IMR-90 (cell line): Measurements from ENCODE around the gene NSUN7. TPM values are rescaled to one million over a fixed set of nuclear protein-coding genes. Genes with fewer than 3 reads are reported as not detected.

Experiments used
- ATAC-seq: fragments of 200-7000 bp; cut with Tn5 transposase; 2 replicates; pipeline ENCODE4 v1.9.1; 2020; ENCODE audit warnings: low read depth, mild to moderate bottlenecking, moderate library complexity
- BruUV-seq: library from RNA; stranded (reverse); fragments of 400-500 nt; replicated peaks from 2 replicates; lab custom pipeline; 2021; lab: Mats Ljungman, UMichigan
- CTCF ChIA-PET: fragments of 300-600 bp; formaldehyde crosslinking; extraction: SDS; loops from one replicate; lab custom pipeline; 2021; ENCODE audit warnings: antibody characterized with exemption; lab: Yijun Ruan, JAX
- POLR2A ChIA-PET: fragments of 300-600 bp; sonication (Branson Sonifier 250); formaldehyde crosslinking; loops from one replicate; lab custom pipeline; 2022; ENCODE audit warnings: antibody characterized with exemption; ENCODE audit not compliant: unreplicated experiment; lab: Charles Lee
- DNase-seq: peaks from one replicate; pipeline ENCODE4 v3.0.0; 2013
- H2AFZ ChIP-seq: replicated peaks from 2 replicates; pipeline ENCODE3; 2013; ENCODE audit warnings: low read length, mild to moderate bottlenecking; ENCODE audit not compliant: poor library complexity
- H2AK5ac ChIP-seq: 2 replicates; pipeline ENCODE4 v1.6.1; 2013; ENCODE audit warnings: low read depth, low read length, inconsistent platforms
- H2AK9ac ChIP-seq: replicated peaks from 2 replicates; pipeline ENCODE3; 2013; ENCODE audit warnings: mild to moderate bottlenecking, low read depth, low read length, moderate library complexity; ENCODE audit not compliant: poor library complexity
- H2BK120ac ChIP-seq: 2 replicates; pipeline ENCODE4 v1.6.1; 2013; ENCODE audit warnings: low read depth, low read length, inconsistent platforms
- H2BK15ac ChIP-seq: 3 replicates; pipeline ENCODE4 v1.6.1; 2013; ENCODE audit warnings: low read depth, low read length, inconsistent platforms
- H2BK20ac ChIP-seq: 2 replicates; pipeline ENCODE4 v1.6.1; 2013; ENCODE audit warnings: low read depth, mild to moderate bottlenecking, inconsistent platforms, low read length, moderate library complexity
- H2BK5ac ChIP-seq: 2 replicates; pipeline ENCODE4 v1.6.1; 2013; ENCODE audit warnings: mild to moderate bottlenecking, low read depth, low read length, inconsistent platforms; ENCODE audit not compliant: poor library complexity, severe bottlenecking
- H3K14ac ChIP-seq: replicated peaks from 2 replicates; pipeline ENCODE4 v1.6.1; 2013; ENCODE audit warnings: low read depth, low read length, inconsistent platforms
- H3K18ac ChIP-seq: 2 replicates; pipeline ENCODE4 v1.6.1; 2013; ENCODE audit warnings: low read depth, low read length, control low read depth
- H3K23ac ChIP-seq: 2 replicates; pipeline ENCODE4 v1.6.1; 2013; ENCODE audit warnings: low read depth, low read length, inconsistent platforms
- H3K27ac ChIP-seq: 2 replicates; pipeline ENCODE4 v1.5.1; 2013; ENCODE audit warnings: mild to moderate bottlenecking, control low read depth, low read length; ENCODE audit not compliant: insufficient read depth
- H3K27me3 ChIP-seq: 2 replicates; pipeline ENCODE4 v1.6.1; 2013; ENCODE audit warnings: low read length; ENCODE audit not compliant: control insufficient read depth, insufficient read depth
- H3K36me3 ChIP-seq: 2 replicates; pipeline ENCODE4 v1.6.1; 2013; ENCODE audit warnings: low read length, mixed read lengths; ENCODE audit not compliant: control insufficient read depth, insufficient read depth
- H3K4ac ChIP-seq: 2 replicates; pipeline ENCODE4 v1.6.1; 2013; ENCODE audit warnings: low read depth, low read length, inconsistent platforms
- H3K4me1 ChIP-seq: 2 replicates; pipeline ENCODE4 v1.6.1; 2013; ENCODE audit warnings: low read length, mixed read lengths; ENCODE audit not compliant: control insufficient read depth, insufficient read depth
- H3K4me2 ChIP-seq: 2 replicates; pipeline ENCODE4 v1.6.1; 2013; ENCODE audit warnings: low read depth, mild to moderate bottlenecking, control low read depth, low read length, moderate library complexity
- H3K4me3 ChIP-seq: 2 replicates; pipeline ENCODE4 v1.5.1; 2013; ENCODE audit warnings: low read depth, mild to moderate bottlenecking, control low read depth, low read length, moderate library complexity; ENCODE audit not compliant: insufficient read depth
- H3K56ac ChIP-seq: 2 replicates; pipeline ENCODE4 v1.6.1; 2013; ENCODE audit warnings: low read length, inconsistent platforms; ENCODE audit not compliant: insufficient read depth; ENCODE audit errors: extremely low read depth
- H3K79me1 ChIP-seq, 2 experiments: 2 replicates each; pipeline ENCODE4 v1.6.1; 2013; ENCODE audit warnings: low read length in 2 of 2, inconsistent platforms in 1 of 2, low read depth in 1 of 2
- H3K9ac ChIP-seq: 2 replicates; pipeline ENCODE4 v1.6.1; 2013; ENCODE audit warnings: low read depth, low read length, control low read depth
- H3K9me1 ChIP-seq: 2 replicates; pipeline ENCODE4 v1.6.1; 2013; ENCODE audit warnings: low read length, inconsistent platforms; ENCODE audit not compliant: insufficient read depth
- H3K9me3 ChIP-seq: 2 replicates; pipeline ENCODE4 v1.6.1; 2013; ENCODE audit warnings: low read length; ENCODE audit not compliant: control insufficient read depth, insufficient read depth
- H4K20me1 ChIP-seq: 2 replicates; pipeline ENCODE4 v1.6.1; 2013; ENCODE audit warnings: low read length, inconsistent platforms; ENCODE audit not compliant: insufficient read depth
- H4K5ac ChIP-seq: 2 replicates; pipeline ENCODE4 v1.6.1; 2013; ENCODE audit warnings: mild to moderate bottlenecking, low read depth, low read length, control low read depth
- H4K8ac ChIP-seq, 2 experiments: 2 replicates each; pipeline ENCODE4 v1.6.1; 2013; ENCODE audit warnings: low read depth in 2 of 2, low read length in 2 of 2, control low read depth in 1 of 2, inconsistent platforms in 1 of 2
- H4K91ac ChIP-seq: 2 replicates; pipeline ENCODE4 v1.6.1; 2013; ENCODE audit warnings: low read depth, low read length, inconsistent platforms; ENCODE audit not compliant: insufficient read depth
- BHLHE40 ChIP-seq: fragments of 150-350 bp; IDR thresholded peaks from 2 replicates; pipeline ENCODE4 v1.6.1; 2016; ENCODE audit warnings: mild to moderate bottlenecking, low read depth, low read length
- CEBPB ChIP-seq: IDR thresholded peaks from 2 replicates; pipeline ENCODE4 v1.6.1; 2012; ENCODE audit warnings: low read depth, low read length, improper control_type of control experiment
- CTCF ChIP-seq: conservative IDR thresholded peaks from 2 replicates; pipeline ENCODE4 v1.5.1; 2012; ENCODE audit warnings: mild to moderate bottlenecking, low read depth, low read length, improper control_type of control experiment
- ELK1 ChIP-seq: fragments of 150-350 bp; IDR thresholded peaks from 2 replicates; pipeline ENCODE4 v1.6.1; 2016; ENCODE audit warnings: low read depth, mild to moderate bottlenecking, low read length, moderate library complexity, borderline replicate concordance
- FOS ChIP-seq: fragments of 150-350 bp; IDR thresholded peaks from 2 replicates; pipeline ENCODE4 v1.6.1; 2016; ENCODE audit warnings: low read depth, low read length
- MAFK ChIP-seq: IDR thresholded peaks from 2 replicates; pipeline ENCODE4 v1.6.1; 2012; ENCODE audit warnings: low read depth, low read length, improper control_type of control experiment
- MAZ ChIP-seq: IDR thresholded peaks from 2 replicates; pipeline ENCODE4 v1.6.1; 2012; ENCODE audit warnings: low read depth, mild to moderate bottlenecking, low read length, improper control_type of control experiment, moderate library complexity, borderline replicate concordance
- MXI1 ChIP-seq: IDR thresholded peaks from 2 replicates; pipeline ENCODE4 v1.6.1; 2012; ENCODE audit warnings: low read depth, mild to moderate bottlenecking, low read length, moderate library complexity, borderline replicate concordance
- POLR2A ChIP-seq: IDR thresholded peaks from 2 replicates; pipeline ENCODE4 v1.6.1; 2012; ENCODE audit warnings: mild to moderate bottlenecking, low read depth, low read length
- RFX5 ChIP-seq: IDR thresholded peaks from 2 replicates; pipeline ENCODE4 v1.8.0; 2012; ENCODE audit warnings: low read depth, mild to moderate bottlenecking, low read length, moderate library complexity
- USF2 ChIP-seq: fragments of 150-350 bp; IDR thresholded peaks from 2 replicates; pipeline ENCODE4 v1.6.1; 2017; ENCODE audit warnings: mild to moderate bottlenecking, antibody characterized with exemption, low read length, low read depth
- WGBS, 2 experiments: methylation state at CpG; one replicate each; pipeline versions ENCODE4 v1.1.5 to v1.1.7; 2013; ENCODE audit warnings: missing lambda C conversion rate in 2 of 2; ENCODE audit not compliant: insufficient read length in 1 of 2; ENCODE audit errors: extremely low coverage in 2 of 2; 5-methylcytosine and 5-hydroxymethylcytosine counted together
- dilution Hi-C: fragments of 300-500 bp; cut with HindIII; formaldehyde crosslinking; loops from one replicate; pipeline ENCODE4 v1.14.3; 2018; ENCODE audit warnings: low sequenced_read_pairs; ENCODE audit not compliant: unreplicated experiment
- in situ Hi-C: fragments of 300-500 bp; cut with MboI; formaldehyde crosslinking; loops from 3 replicates; pipeline ENCODE4 v1.14.3; 2019; ENCODE audit warnings: low sequenced_read_pairs, inconsistent platforms, mixed read lengths
- intact Hi-C: fragments of 100-400 bp; cut with micrococcal nuclease; formaldehyde crosslinking; loops from 2 replicates; pipeline ENCODE4 v1.10.0; 2022
- polyA plus RNA-seq, 3 experiments: library from polyadenylated mRNA; depleted of rRNA; stranded (reverse); fragments of >200 nt; gene quantifications; 2 replicates each; pipeline ENCODE4 v1.2.3, GENCODE V29; 2012; ENCODE audit warnings: low replicate concordance in 1 of 3
- total RNA-seq: library from RNA; depleted of rRNA; stranded (reverse); fragments of >200 nt; gene quantifications from 2 replicates; pipeline ENCODE4 v1.2.3, GENCODE V29; 2012

Gene NSUN7
- total and polyA plus RNA-seq, 2 of the 4 experiments (the other 2 are of a cell fraction), result not detected

GRCh38 chr4:40702800-40703151 lies 47.0 kb upstream of the NSUN7 start:
- H2AK5ac ChIP-seq, result no peak overlapping the region
- no TSS peak for BruUV-seq
- no peaks in the 10 kb centered on the region for H3K9me3 ChIP-seq
- no peak overlapping the region for H4K5ac ChIP-seq
- H3K18ac ChIP-seq, result no peak overlapping the region
- H3K36me3 ChIP-seq, result no peaks in the 10 kb centered on the region
- no peak overlapping the region for H4K8ac ChIP-seq
- H3K9me1 ChIP-seq, result no peaks in the 10 kb centered on the region
- no peak overlapping the region for H2BK5ac ChIP-seq
- no peaks in the 10 kb centered on the region for H3K4me1 ChIP-seq
- H3K27me3 ChIP-seq, result no peaks in the 10 kb centered on the region
- H2AK9ac ChIP-seq, result no peak overlapping the region
- H3K79me1 ChIP-seq, result no peaks in the 10 kb centered on the region
- no peak overlapping the region for H4K91ac ChIP-seq
- no peaks in the 10 kb centered on the region for H4K20me1 ChIP-seq
- no peak overlapping the region for H3K4ac ChIP-seq
- H3K27ac ChIP-seq, result no peak overlapping the region
- DNase-seq (no peak), ATAC-seq (no peak)
- H2BK120ac ChIP-seq, result no peak overlapping the region
- H2BK20ac ChIP-seq, result no peak overlapping the region
- H2AFZ ChIP-seq, result no peak overlapping the region
- H3K23ac ChIP-seq, result no peak overlapping the region
- 75% methylated on average over 2 of the region's 2 CpGs; no CpG with 5 or more reads in 1 of the 2 experiments for WGBS, 2 experiments
- no peak overlapping the region for H3K4me3 ChIP-seq
- no peak overlapping the region for H3K9ac ChIP-seq
- ChIA-PET POLR2A (no interaction called here), CTCF (no interaction called here)
- TF ChIP-seq CTCF (no peak), BHLHE40 (no peak), USF2 (no peak), MAZ (no peak), POLR2A (no peak), ELK1 (no peak), RFX5 (no peak), MXI1 (no peak), FOS (no peak), MAFK (no peak), CEBPB (no peak)
- in situ Hi-C loops (loop anchor here (25.0 kb wide), 1 partner anchor 110 kb away; no protein-coding TSS in a partner anchor), dilution Hi-C loops (no loop called here), intact Hi-C loops (no loop called here)
- no peak overlapping the region for H2BK15ac ChIP-seq
- H3K56ac ChIP-seq, result no peak overlapping the region
- no peak overlapping the region for H3K4me2 ChIP-seq
- H3K14ac ChIP-seq, result no peak overlapping the region; the same call in 1 of the 2 replicates
